ENCODE results near the gene AIG1. TPM values are rescaled to one million over a fixed set of nuclear protein-coding genes. Genes with fewer than 3 reads are reported as not detected.

The AIG1 gene
- total RNA-seq, 1 donor from 2014 or later = 32.2 TPM

DNA sequence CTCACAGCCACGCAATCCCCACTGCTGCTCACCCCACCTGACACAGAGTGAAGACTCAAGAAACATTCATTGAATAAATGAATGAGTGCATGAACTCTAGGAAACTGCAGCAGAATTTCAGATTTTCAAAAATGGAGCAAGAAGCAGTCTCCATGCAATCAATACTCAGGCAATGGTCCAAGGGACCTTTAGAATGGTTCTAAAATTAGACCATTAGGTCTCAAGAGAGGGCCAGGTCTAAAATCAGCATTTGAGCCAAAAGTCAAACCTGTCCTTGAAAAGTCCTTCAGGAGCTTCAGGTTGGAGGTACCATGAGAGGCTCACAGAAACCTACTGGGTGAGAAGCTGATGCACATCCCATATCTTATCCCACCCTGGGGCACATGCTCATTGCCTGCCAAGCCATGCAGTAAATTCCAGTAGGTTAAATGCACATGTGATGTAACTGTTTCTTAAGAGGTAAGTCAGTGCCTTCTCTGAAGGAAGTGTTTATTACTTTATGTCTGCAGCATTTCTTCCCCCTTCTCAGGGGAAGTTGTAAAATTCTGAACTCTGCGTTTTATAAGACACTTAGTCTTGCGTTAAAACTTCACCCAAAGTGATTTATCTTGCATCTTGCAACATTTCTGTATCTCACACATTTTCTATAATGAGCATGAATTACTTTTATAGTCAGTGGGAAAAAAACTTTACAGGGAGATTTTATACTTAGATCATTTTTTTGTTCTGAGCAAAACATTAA, 263.2 kb downstream of the AIG1 start:
- H3K27me3 Mint-ChIP-seq (ENCODE audit: low read depth) = no peaks in the 10 kb centered on the region
- DNase-seq (ENCODE audit: low spot score) = no peak
- TF ChIP-seq, protein P1, sequence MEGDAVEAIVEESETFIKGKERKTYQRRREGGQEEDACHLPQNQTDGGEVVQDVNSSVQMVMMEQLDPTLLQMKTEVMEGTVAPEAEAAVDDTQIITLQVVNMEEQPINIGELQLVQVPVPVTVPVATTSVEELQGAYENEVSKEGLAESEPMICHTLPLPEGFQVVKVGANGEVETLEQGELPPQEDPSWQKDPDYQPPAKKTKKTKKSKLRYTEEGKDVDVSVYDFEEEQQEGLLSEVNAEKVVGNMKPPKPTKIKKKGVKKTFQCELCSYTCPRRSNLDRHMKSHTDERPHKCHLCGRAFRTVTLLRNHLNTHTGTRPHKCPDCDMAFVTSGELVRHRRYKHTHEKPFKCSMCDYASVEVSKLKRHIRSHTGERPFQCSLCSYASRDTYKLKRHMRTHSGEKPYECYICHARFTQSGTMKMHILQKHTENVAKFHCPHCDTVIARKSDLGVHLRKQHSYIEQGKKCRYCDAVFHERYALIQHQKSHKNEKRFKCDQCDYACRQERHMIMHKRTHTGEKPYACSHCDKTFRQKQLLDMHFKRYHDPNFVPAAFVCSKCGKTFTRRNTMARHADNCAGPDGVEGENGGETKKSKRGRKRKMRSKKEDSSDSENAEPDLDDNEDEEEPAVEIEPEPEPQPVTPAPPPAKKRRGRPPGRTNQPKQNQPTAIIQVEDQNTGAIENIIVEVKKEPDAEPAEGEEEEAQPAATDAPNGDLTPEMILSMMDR (IDR thresholded peaks at IDR 0.05) = no peak
- H3K4me1 Mint-ChIP-seq (ENCODE audit: low read depth) = no peaks in the 10 kb centered on the region
- no peak overlapping the region for H3K27ac Mint-ChIP-seq (ENCODE audit: unreplicated experiment)
- peaks cover 9% of the 10 kb centered on the region for H3K9me3 Mint-ChIP-seq (ENCODE audit: low read depth)
- no peaks in the 10 kb centered on the region for H3K36me3 Mint-ChIP-seq (ENCODE audit: low read depth)
- H3K4me3 Mint-ChIP-seq (ENCODE audit: unreplicated experiment) = no peak overlapping the region

DNA sequence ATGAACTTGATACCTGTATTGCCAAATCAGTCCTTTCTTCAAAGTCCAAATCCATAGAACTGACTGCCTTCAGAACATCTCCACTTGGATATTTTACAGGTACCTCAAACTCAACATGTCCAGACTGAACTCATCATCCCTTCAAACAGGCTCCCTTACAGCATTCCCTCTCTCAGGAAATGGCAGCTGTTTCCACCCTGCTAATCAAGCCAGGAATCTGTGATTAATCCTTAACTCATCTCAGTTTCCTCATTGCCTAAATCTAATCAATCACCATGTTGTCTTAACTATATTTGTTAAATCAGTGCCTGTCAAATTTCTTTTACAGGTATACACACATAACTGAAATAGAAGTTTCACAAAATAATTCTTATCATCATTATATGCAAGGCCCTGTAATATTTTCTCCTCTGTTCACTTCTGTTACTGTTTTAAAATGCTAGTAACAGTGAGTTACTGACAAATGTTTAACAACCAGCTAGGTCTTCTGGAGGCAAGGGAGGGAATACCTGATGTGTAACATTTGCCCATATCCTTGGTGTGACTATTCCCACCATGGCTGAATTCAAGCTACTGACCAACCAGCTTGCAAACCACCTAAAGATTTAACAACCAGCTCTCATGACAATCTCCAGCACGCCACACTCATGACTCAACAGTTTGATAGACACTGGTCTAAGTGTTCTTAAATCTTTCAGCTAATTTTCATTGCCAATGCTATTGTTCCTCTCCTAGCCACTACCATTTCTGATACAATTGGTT, 264.9 kb downstream of the AIG1 start:
- Mint-ChIP-seq H3K27me3 (ENCODE audit: low read depth) (no peaks in the 10 kb centered on the region), H3K4me3 (ENCODE audit: unreplicated experiment) (no peak overlapping the region), H3K9me3 (ENCODE audit: low read depth) (no peaks in the 10 kb centered on the region), H3K27ac (ENCODE audit: unreplicated experiment) (no peak overlapping the region), H3K4me1 (ENCODE audit: low read depth) (no peaks in the 10 kb centered on the region), H3K36me3 (ENCODE audit: low read depth) (no peaks in the 10 kb centered on the region)
- TF ChIP-seq, protein P1 (IDR thresholded peaks at IDR 0.05) = no peak
- DNase-seq (ENCODE audit: low spot score) = no peak

DNA sequence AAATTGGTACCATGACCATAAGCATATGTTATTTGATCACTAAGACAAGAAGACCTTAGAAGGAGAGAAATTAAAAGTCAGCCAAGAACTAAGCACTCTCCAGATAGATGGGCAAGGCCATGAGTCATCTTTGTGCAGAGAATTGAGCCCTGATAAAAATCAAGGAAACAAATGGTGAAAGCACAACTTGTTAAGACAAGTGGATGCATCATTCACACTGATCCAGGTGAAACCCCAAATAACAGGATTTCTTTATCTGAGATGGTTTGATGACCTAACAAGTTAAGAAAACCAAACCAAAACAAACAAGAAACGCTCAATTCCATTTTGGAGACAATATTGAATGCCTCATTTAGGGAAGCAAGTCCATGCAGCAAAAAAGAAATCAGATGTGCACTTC, 268.2 kb downstream of the AIG1 start:
- no peaks in the 10 kb centered on the region for H3K27me3 Mint-ChIP-seq (ENCODE audit: low read depth)
- no peaks in the 10 kb centered on the region for H3K36me3 Mint-ChIP-seq (ENCODE audit: low read depth)
- no peak for DNase-seq (ENCODE audit: low spot score)
- H3K27ac Mint-ChIP-seq (ENCODE audit: unreplicated experiment) = no peak overlapping the region
- no peak overlapping the region for H3K4me3 Mint-ChIP-seq (ENCODE audit: unreplicated experiment)
- no peaks in the 10 kb centered on the region for H3K9me3 Mint-ChIP-seq (ENCODE audit: low read depth)
- TF ChIP-seq, protein P1 (IDR thresholded peaks at IDR 0.05) = no peak
- H3K4me1 Mint-ChIP-seq (ENCODE audit: low read depth) = peaks cover 2% of the 10 kb centered on the region

DNA sequence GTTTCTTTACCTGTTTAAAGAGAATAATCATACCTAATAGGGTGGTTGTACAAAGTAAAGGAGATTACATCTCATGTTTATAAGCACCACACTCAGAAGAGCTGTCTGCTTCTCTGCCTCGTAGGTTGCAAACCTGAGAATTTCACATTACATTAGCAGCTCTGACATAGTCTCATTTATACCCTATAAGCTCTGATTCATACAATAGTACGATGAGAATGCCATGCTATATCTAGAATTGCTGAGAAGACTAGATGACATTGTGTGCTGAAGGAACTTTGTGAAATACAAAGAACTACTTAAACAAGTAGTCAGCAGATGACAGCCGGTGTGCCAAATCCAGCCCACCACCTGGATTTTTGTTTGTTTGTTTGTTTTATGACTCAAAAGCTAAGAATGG, 268.6 kb downstream of the AIG1 start:
- Mint-ChIP-seq H3K36me3 (ENCODE audit: low read depth) (no peaks in the 10 kb centered on the region), H3K9me3 (ENCODE audit: low read depth) (no peaks in the 10 kb centered on the region), H3K27me3 (ENCODE audit: low read depth) (no peaks in the 10 kb centered on the region), H3K27ac (ENCODE audit: unreplicated experiment) (no peak overlapping the region), H3K4me3 (ENCODE audit: unreplicated experiment) (no peak overlapping the region), H3K4me1 (ENCODE audit: low read depth) (peaks cover 2% of the 10 kb centered on the region)
- no peak for DNase-seq (ENCODE audit: low spot score)
- TF ChIP-seq, protein P1 (IDR thresholded peaks at IDR 0.05) = no peak

DNA sequence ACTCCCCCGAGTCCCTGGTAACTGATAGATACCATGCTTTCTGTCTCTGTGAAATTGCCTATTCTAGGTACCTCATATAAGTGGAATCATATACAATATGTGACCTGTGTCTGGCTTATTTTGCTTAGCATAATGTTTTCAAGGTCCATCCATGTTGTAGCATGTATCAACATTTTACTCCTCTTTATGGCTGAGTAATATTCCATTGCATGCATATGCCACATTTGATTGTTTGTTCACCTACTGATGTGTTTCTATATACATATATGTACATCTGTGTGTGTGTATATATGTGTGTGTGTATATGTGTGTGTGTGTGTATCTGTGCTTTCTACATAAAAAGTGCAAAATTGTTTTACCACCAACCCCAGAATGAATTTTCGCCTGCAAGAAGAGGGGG, 270.7 kb downstream of the AIG1 start:
- TF ChIP-seq, protein P1 (IDR thresholded peaks at IDR 0.05) = no peak

More for the DNA sequence above, 270.7 kb downstream of the AIG1 start:
- no peak overlapping the region for H3K4me3 Mint-ChIP-seq (ENCODE audit: unreplicated experiment)
- no peak for DNase-seq (ENCODE audit: low spot score)
- no peaks in the 10 kb centered on the region for H3K27me3 Mint-ChIP-seq (ENCODE audit: low read depth)
- no peaks in the 10 kb centered on the region for H3K9me3 Mint-ChIP-seq (ENCODE audit: low read depth)
- no peak overlapping the region for H3K27ac Mint-ChIP-seq (ENCODE audit: unreplicated experiment)
- H3K36me3 Mint-ChIP-seq (ENCODE audit: low read depth) = no peaks in the 10 kb centered on the region
- H3K4me1 Mint-ChIP-seq (ENCODE audit: low read depth) = peaks cover 9% of the 10 kb centered on the region

All from chondrocyte (in vitro differentiated cells).